Adipocyte (in vitro differentiated cells): ENCODE results near the gene FCGR3B.
"Not testable (repeated sequence)": the region's sequence is repeated elsewhere in the genome, so short reads cannot be mapped to it uniquely, and the experiment has no call there.

Source experiments
- DNase-seq: peaks from one replicate; pipeline ENCODE4 v3.0.0-alpha.2; 2015; ENCODE audit warnings: low read depth
- H3K27me3 ChIP-seq: replicated peaks from 2 replicates; pipeline ENCODE4 v1.7.0; 2013; ENCODE audit warnings: mild to moderate bottlenecking, low read length, moderate library complexity; ENCODE audit not compliant: control insufficient read depth, insufficient read depth
- H3K36me3 ChIP-seq: 2 replicates; pipeline ENCODE4 v1.7.0; 2013; ENCODE audit warnings: low read length, mild to moderate bottlenecking, moderate library complexity; ENCODE audit not compliant: control insufficient read depth, insufficient read depth, severe bottlenecking
- H3K4me1 ChIP-seq: 2 replicates; pipeline ENCODE4 v1.7.0; 2013; ENCODE audit warnings: mild to moderate bottlenecking, low read length, moderate library complexity; ENCODE audit not compliant: control insufficient read depth, insufficient read depth
- H3K4me3 ChIP-seq: 2 replicates; pipeline ENCODE4 v1.7.0; 2013; ENCODE audit warnings: mild to moderate bottlenecking, low read length, moderate library complexity
- H3K9ac ChIP-seq: 2 replicates; pipeline ENCODE4 v1.7.0; 2013; ENCODE audit warnings: mild to moderate bottlenecking, low read length, moderate library complexity
- H3K9me3 ChIP-seq: 2 replicates; pipeline ENCODE4 v1.7.0; 2013; ENCODE audit warnings: mild to moderate bottlenecking, low read length, moderate library complexity; ENCODE audit not compliant: control insufficient read depth

The FCGR3B gene

GRCh38 chr1:161594269-161594984 is 36.5 kb downstream of the FCGR3B start:
- H3K9ac ChIP-seq, H3K9me3 ChIP-seq, H3K4me1 ChIP-seq, H3K4me3 ChIP-seq, DNase-seq, H3K27me3 ChIP-seq, H3K36me3 ChIP-seq: not testable (repeated sequence)

DNA sequence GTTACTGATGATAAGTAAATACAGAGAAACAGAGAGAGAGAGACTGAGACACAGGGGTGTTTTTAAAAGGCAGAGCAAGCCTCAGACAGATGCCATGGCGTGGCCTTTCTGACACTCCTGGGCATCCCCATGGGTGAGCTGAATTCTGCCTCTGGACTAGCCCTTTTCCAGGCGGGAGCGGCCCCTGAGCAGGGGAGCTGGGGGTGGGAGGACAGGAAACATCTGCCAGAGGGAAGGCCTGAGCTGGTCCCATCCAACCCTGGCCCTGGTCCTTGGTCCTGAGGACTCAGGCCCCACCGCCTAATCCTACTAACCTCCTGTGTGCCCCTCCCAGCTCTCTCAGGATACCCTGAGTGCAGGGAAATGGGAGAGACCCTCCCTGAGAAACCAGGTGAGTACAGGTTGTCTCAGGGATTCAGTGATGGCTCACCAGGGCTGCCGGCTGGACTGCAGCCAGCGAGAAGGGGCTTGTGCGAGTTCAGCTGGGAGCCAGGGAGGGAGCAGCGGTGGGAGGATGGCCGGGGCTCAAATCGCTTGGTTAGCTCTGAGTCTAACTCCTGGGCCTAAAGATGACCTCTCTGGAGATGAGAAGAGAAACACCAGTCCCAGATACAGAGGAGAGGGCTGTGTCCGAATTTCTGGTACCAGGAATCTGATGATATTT is 37.8 kb downstream of the FCGR3B start:
- DNase-seq = not testable (repeated sequence)

DNA sequence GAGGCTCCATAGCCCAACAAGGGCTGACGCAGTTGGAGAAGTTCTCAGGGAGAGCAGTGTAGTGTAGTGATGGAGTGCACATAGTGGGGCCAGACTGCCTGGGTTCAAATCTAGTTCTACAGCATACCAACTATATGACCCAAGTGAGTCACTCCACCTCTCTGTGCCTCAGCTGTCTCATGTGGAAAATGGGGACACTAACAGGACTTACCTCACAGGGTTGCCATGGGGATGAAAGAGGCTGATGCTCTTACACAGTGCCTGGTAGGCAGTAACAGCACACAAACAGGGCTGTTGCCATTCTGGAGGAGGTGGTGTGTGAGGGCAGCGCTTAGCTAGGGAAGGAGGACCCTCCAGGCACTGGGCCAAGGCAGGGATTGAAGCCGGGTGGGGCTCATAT is 38.4 kb downstream of the FCGR3B start:
- H3K36me3 ChIP-seq, H3K4me1 ChIP-seq, DNase-seq, H3K9ac ChIP-seq, H3K9me3 ChIP-seq, H3K27me3 ChIP-seq, H3K4me3 ChIP-seq: not testable (repeated sequence)

More for the DNA sequence above, 37.8 kb downstream of the FCGR3B start:
- H3K4me3 ChIP-seq, H3K36me3 ChIP-seq, H3K9me3 ChIP-seq, H3K9ac ChIP-seq, H3K4me1 ChIP-seq, H3K27me3 ChIP-seq: not testable (repeated sequence)

- not testable (repeated sequence) for DNase-seq, H3K36me3 ChIP-seq, H3K27me3 ChIP-seq, H3K9ac ChIP-seq, H3K4me1 ChIP-seq, H3K9me3 ChIP-seq, H3K4me3 ChIP-seq
These were observed 41.1 kb downstream of the FCGR3B start for GRCh38 chr1:161589920-161590319.

- H3K27me3 ChIP-seq, H3K9ac ChIP-seq, DNase-seq, H3K4me3 ChIP-seq, H3K36me3 ChIP-seq, H3K9me3 ChIP-seq, H3K4me1 ChIP-seq: not testable (repeated sequence)
These were observed 41.6 kb downstream of the FCGR3B start for GRCh38 chr1:161589365-161589764.

DNA sequence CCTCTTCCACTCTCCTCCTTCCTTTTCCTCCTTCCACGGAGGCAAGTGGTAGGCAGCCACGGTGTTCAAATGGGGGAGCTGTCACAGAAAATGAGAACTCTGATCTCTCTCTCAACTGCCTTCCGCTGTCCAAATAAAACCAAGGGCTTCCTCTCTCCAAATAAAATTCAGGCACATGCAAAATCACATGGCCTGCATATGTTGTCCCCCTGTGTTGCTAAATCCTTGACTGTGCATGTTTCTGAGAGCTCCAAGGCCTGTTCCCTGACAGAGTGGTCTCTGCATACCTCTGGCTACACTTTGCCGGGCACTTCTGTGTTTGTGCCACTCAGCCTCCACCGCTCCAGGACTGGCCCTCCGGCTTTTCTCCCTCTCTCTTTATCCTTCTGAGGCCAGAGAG is 42.4 kb downstream of the FCGR3B start:
- not testable (repeated sequence) for H3K36me3 ChIP-seq, H3K4me3 ChIP-seq, H3K4me1 ChIP-seq, H3K9ac ChIP-seq, H3K27me3 ChIP-seq, H3K9me3 ChIP-seq, DNase-seq

GRCh38 chr1:161582882-161583281 is 48.1 kb downstream of the FCGR3B start:
- not testable (repeated sequence) for H3K9ac ChIP-seq, H3K27me3 ChIP-seq, H3K4me1 ChIP-seq, DNase-seq, H3K4me3 ChIP-seq, H3K36me3 ChIP-seq, H3K9me3 ChIP-seq

- not testable (repeated sequence) for H3K4me1 ChIP-seq, H3K36me3 ChIP-seq, H3K9ac ChIP-seq, DNase-seq, H3K9me3 ChIP-seq, H3K4me3 ChIP-seq, H3K27me3 ChIP-seq
These were observed 50.0 kb downstream of the FCGR3B start for GRCh38 chr1:161580879-161581537.

DNA sequence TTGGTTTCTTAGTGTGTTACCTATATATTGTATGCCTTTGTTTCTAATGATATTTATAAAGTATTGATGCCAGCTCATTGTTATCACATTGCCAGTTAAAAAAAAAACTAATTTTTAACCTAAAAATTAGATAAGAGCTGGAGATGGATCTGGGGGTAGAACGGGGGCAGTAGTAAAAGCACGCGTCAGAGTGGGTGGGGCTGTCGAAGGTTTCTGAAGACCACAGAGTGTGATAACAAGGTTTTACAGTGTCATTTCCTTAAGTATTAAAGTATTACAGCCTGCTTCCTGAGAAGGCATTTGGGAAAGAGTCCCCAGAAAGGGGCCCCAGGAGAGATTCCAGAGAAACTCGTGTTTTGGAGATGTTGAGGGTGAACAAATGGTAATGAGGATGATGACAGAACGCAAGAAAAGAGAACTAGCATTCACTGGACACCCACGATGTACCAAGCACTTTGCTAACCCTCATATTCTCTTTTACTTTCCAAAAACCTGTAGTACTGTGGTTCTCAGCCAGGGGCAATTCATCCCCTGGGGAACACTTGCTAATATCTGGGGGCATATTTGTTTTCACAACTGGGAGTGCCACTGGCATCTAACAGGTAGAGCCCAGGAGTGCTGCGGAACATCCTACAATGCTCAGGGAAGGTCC is 51.0 kb downstream of the FCGR3B start:
- H3K9ac ChIP-seq, H3K4me1 ChIP-seq, H3K4me3 ChIP-seq, H3K36me3 ChIP-seq, H3K27me3 ChIP-seq, DNase-seq, H3K9me3 ChIP-seq: not testable (repeated sequence)

DNA sequence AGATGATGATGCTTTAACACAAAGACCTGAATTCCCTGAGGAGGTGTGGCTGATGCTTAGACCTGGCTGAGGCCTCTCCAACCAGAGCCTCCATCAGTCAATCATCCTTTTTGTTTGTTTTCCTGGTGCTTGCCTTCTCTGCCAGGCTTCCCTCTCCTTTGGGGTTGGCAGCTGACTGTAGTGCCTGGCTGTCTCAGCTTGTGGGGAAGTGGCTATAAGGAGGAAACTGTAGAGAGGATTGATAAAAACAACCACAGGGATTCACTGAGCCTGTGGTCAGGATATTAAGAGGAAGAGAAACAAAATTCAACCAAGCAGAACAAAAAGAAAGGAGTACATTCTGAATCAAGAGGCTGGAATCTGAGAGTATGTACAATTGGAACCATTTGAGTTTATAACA is 54.3 kb downstream of the FCGR3B start:
- H3K4me1 ChIP-seq, DNase-seq, H3K27me3 ChIP-seq, H3K9me3 ChIP-seq, H3K9ac ChIP-seq, H3K36me3 ChIP-seq, H3K4me3 ChIP-seq: not testable (repeated sequence)
